ENCODE measurements around the gene EMD. TPM values are rescaled to one million over a fixed set of nuclear protein-coding genes. Genes with fewer than 3 reads are reported as not detected.

The EMD gene
- total and polyA plus RNA-seq, 2 of the 13 experiments (the other 11 are each of a cell fraction or from before 2014, with no cell fraction given), result 14.5 to 14.9 TPM

DNA sequence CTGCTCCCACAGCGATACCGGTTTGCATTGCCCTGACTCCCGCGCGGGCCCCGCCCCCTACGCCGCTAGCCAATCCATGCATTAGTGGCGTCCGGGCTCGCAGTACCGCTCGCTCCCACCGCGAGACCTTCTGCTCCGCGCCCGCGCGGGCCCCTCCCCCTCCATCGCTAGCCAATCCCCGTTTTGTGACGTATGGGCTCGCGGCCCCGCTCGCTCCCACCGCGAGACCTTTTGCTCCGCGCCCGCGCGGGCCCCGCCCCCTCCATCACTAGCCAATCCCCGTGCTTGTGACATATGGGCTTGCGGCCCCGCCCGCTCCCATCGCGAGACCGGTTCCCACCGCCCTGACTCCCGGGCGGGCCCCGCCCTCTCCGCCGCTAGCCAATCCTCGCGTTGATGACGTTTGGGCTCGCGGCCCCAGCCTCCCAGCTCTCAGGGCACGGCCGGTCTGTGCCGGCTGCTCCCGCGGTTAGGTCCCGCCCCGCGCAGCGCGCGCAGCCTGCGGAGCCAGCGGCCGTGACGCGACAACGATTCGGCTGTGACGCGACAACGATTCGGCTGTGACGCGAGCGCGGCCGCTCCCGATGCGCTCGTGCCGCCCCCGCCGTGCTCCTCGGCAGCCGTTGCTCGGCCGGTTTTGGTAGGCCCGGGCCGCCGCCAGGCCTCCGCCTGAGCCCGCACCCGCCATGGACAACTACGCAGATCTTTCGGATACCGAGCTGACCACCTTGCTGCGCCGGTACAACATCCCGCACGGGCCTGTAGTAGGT is at the start of gene EMD (continued):
- TF ChIP-seq, protein P1, sequence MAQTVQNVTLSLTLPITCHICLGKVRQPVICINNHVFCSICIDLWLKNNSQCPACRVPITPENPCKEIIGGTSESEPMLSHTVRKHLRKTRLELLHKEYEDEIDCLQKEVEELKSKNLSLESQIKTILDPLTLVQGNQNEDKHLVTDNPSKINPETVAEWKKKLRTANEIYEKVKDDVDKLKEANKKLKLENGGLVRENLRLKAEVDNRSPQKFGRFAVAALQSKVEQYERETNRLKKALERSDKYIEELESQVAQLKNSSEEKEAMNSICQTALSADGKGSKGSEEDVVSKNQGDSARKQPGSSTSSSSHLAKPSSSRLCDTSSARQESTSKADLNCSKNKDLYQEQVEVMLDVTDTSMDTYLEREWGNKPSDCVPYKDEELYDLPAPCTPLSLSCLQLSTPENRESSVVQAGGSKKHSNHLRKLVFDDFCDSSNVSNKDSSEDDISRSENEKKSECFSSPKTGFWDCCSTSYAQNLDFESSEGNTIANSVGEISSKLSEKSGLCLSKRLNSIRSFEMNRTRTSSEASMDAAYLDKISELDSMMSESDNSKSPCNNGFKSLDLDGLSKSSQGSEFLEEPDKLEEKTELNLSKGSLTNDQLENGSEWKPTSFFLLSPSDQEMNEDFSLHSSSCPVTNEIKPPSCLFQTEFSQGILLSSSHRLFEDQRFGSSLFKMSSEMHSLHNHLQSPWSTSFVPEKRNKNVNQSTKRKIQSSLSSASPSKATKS (CRISPR knock-in tag; IDR thresholded peaks at IDR 0.05), result no peak
- TF ChIP-seq ZNF660 (CRISPR knock-in tag; IDR thresholded peaks at IDR 0.05; ENCODE audit: borderline replicate concordance, low read depth) (no peak), TBX3 (IDR thresholded peaks at IDR 0.05; ENCODE audit: borderline replicate concordance) (no peak), YEATS2 (CRISPR knock-in tag; IDR thresholded peaks at IDR 0.05; ENCODE audit: borderline replicate concordance) (peak; percentile 67), ZNF160 (CRISPR knock-in tag; IDR thresholded peaks at IDR 0.05) (no peak), GATAD1 (CRISPR knock-in tag; IDR thresholded peaks at IDR 0.05) (0 out of 2 replicates have a peak, but pooled peaks have one; percentile 11), JUND (CRISPR knock-in tag; IDR thresholded peaks at IDR 0.05) (0 out of 2 replicates have a peak, but pooled peaks have one; percentile 35), ARNT2 (CRISPR knock-in tag; IDR thresholded peaks at IDR 0.05; ENCODE audit: low read depth) (0 out of 2 replicates have a peak, but pooled peaks have one; percentile 26), MEIS1 (CRISPR knock-in tag; IDR thresholded peaks at IDR 0.05; ENCODE audit: borderline replicate concordance) (0 out of 2 replicates have a peak, but pooled peaks have one; percentile 9), NBN (conservative IDR thresholded peaks at IDR 0.05) (no peak)
- TF ChIP-seq, protein P2, sequence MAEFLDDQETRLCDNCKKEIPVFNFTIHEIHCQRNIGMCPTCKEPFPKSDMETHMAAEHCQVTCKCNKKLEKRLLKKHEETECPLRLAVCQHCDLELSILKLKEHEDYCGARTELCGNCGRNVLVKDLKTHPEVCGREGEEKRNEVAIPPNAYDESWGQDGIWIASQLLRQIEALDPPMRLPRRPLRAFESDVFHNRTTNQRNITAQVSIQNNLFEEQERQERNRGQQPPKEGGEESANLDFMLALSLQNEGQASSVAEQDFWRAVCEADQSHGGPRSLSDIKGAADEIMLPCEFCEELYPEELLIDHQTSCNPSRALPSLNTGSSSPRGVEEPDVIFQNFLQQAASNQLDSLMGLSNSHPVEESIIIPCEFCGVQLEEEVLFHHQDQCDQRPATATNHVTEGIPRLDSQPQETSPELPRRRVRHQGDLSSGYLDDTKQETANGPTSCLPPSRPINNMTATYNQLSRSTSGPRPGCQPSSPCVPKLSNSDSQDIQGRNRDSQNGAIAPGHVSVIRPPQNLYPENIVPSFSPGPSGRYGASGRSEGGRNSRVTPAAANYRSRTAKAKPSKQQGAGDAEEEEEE (CRISPR knock-in tag; IDR thresholded peaks at IDR 0.05; ENCODE audit: borderline replicate concordance), result no peak
- TF ChIP-seq, protein P3, sequence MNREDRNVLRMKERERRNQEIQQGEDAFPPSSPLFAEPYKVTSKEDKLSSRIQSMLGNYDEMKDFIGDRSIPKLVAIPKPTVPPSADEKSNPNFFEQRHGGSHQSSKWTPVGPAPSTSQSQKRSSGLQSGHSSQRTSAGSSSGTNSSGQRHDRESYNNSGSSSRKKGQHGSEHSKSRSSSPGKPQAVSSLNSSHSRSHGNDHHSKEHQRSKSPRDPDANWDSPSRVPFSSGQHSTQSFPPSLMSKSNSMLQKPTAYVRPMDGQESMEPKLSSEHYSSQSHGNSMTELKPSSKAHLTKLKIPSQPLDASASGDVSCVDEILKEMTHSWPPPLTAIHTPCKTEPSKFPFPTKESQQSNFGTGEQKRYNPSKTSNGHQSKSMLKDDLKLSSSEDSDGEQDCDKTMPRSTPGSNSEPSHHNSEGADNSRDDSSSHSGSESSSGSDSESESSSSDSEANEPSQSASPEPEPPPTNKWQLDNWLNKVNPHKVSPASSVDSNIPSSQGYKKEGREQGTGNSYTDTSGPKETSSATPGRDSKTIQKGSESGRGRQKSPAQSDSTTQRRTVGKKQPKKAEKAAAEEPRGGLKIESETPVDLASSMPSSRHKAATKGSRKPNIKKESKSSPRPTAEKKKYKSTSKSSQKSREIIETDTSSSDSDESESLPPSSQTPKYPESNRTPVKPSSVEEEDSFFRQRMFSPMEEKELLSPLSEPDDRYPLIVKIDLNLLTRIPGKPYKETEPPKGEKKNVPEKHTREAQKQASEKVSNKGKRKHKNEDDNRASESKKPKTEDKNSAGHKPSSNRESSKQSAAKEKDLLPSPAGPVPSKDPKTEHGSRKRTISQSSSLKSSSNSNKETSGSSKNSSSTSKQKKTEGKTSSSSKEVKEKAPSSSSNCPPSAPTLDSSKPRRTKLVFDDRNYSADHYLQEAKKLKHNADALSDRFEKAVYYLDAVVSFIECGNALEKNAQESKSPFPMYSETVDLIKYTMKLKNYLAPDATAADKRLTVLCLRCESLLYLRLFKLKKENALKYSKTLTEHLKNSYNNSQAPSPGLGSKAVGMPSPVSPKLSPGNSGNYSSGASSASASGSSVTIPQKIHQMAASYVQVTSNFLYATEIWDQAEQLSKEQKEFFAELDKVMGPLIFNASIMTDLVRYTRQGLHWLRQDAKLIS (CRISPR knock-in tag; IDR thresholded peaks at IDR 0.05), result no peak
- TF ChIP-seq, protein P4, sequence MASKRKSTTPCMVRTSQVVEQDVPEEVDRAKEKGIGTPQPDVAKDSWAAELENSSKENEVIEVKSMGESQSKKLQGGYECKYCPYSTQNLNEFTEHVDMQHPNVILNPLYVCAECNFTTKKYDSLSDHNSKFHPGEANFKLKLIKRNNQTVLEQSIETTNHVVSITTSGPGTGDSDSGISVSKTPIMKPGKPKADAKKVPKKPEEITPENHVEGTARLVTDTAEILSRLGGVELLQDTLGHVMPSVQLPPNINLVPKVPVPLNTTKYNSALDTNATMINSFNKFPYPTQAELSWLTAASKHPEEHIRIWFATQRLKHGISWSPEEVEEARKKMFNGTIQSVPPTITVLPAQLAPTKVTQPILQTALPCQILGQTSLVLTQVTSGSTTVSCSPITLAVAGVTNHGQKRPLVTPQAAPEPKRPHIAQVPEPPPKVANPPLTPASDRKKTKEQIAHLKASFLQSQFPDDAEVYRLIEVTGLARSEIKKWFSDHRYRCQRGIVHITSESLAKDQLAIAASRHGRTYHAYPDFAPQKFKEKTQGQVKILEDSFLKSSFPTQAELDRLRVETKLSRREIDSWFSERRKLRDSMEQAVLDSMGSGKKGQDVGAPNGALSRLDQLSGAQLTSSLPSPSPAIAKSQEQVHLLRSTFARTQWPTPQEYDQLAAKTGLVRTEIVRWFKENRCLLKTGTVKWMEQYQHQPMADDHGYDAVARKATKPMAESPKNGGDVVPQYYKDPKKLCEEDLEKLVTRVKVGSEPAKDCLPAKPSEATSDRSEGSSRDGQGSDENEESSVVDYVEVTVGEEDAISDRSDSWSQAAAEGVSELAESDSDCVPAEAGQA (IDR thresholded peaks at IDR 0.05; ENCODE audit: low read depth), result peak; percentile 92
- TF ChIP-seq, protein P4 (CRISPR knock-in tag; IDR thresholded peaks at IDR 0.05; ENCODE audit: borderline replicate concordance), result no peak
